ENCODE results near the gene RUFY2.

DNA sequence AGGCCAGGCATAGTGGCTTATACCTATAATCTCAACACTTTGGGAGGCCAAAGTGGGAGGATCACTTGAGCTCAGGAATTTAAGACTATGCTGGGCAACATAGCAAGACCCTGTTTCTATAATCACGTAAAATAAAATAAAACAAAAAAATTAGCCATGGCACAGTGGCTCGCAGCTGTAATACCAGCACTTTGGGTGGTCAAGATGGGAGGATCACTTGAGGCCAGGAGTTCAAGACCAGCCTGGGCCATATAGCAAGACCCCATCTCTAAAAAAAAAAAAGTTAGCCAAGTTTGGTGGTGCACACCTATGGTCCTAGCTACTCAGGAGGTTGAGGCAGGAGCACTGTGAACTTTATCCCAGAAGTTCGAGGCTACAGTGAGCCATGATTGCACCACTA is 33.8 kb upstream of the RUFY2 start:
- TF ChIP-seq CTCF (IDR thresholded peaks at IDR 0.05), result no peak
- no peak for TF ChIP-seq POLR2AphosphoS5 (IDR thresholded peaks at IDR 0.05)
- TF ChIP-seq POLR2A (IDR thresholded peaks at IDR 0.05), result no peak
- TF ChIP-seq EP300 (IDR thresholded peaks at IDR 0.05), result no peak

All from stomach (tissue), 4 donors.